ENCODE results near the gene JADE2.
A peak's percentile ranks its signal among the peaks of the same experiment; 100 is the strongest.

The JADE2 gene

DNA sequence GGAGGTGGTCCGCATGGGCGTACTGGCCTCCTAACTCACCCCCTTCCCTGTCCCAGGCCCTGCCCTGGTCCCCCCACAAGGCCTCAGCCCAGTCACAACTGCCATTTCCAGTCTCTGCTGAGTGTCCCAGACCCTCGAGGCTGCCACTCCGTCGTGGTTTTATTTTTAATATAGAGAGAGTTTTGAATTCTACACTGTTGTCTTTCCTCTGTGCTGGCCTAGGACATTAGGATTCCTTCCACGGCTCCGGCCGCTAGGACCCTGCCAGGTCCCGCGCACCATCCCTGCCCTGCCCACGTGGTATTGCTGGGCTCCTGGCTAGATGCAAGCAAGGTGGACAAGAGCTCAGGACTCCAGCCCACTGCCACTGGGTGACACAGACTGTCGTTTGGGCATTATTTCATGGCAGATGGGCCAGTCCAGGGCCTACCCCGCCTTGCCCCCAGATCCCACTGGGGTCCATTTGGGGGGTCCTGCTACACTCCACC, 53.9 kb downstream of the JADE2 start:
- CTCF ChIA-PET = interaction anchor here (2.2 to 2.8 kb wide), 2 partner anchors 8 to 169 kb away, joined by 14 to 26 read pairs; partner anchors contain the start of gene CDKN2AIPNL
- Mint-ChIP-seq H3K27ac (peak overlapping the region; percentile 19), H3K4me3 (no peak overlapping the region), H3K9me3 (no peaks in the 10 kb centered on the region), H3K27me3 (no peaks in the 10 kb centered on the region), H3K36me3 (peaks cover 30% of the 10 kb centered on the region), H3K4me1 (no peaks in the 10 kb centered on the region)
- DNase-seq = no peak

DNA sequence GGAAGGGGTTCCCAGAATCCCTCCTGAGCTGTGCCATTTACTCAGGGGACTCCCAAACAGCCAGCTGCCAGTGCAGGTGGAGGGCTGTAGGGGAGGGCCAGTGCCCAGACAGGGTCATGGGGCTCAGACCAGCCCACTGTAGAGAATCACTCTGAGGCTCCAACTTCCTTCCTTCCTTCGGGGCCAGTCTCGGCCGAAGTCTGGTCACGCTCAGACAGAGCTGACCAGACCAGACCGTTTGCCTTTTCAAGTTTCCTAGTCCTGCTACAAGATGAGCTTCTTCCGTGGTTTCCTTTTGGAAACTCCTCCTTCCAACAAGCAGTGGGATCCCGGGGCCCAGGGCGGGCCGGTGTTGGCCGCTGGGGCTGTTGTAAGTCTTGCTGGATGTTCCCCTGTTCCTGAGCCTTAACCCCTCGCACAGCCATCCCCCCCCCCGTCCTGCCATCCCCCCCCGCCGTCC, 54.6 kb downstream of the JADE2 start:
- CTCF ChIA-PET = interaction anchor here (0.7 to 1.2 kb wide), 4 partner anchors 52 to 276 kb away, joined by 3 to 4 read pairs (median 3); no protein-coding TSS in a partner anchor
- Mint-ChIP-seq H3K27me3 (no peaks in the 10 kb centered on the region), H3K36me3 (peaks cover 28% of the 10 kb centered on the region), H3K4me1 (no peaks in the 10 kb centered on the region), H3K9me3 (no peaks in the 10 kb centered on the region), H3K4me3 (no peak overlapping the region), H3K27ac (peak overlapping the region; percentile 39)
- DNase-seq = no peak

GRCh38 chr5:134581241-134581981, 55.9 kb downstream of the JADE2 start:
- Mint-ChIP-seq H3K4me3 (no peak overlapping the region), H3K4me1 (no peaks in the 10 kb centered on the region), H3K36me3 (peaks cover 26% of the 10 kb centered on the region), H3K27ac (no peak overlapping the region), H3K9me3 (no peaks in the 10 kb centered on the region), H3K27me3 (no peaks in the 10 kb centered on the region)
- CTCF ChIA-PET = interaction anchor here (0.6 to 1.5 kb wide), 2 partner anchors 206 to 278 kb away, joined by 4 to 10 read pairs; no protein-coding TSS in a partner anchor
- DNase-seq = no peak

GRCh38 chr5:134582281-134582680, 56.8 kb downstream of the JADE2 start:
- no peaks in the 10 kb centered on the region for H3K27me3 Mint-ChIP-seq
- CTCF ChIA-PET = interaction anchor here (1.5 kb wide), 1 partner anchor 279 kb away, joined by 10 read pairs; no protein-coding TSS in a partner anchor
- H3K4me3 Mint-ChIP-seq = no peak overlapping the region
- no peak for DNase-seq
- H3K4me1 Mint-ChIP-seq = peaks cover 4% of the 10 kb centered on the region
- no peak overlapping the region for H3K27ac Mint-ChIP-seq
- no peaks in the 10 kb centered on the region for H3K9me3 Mint-ChIP-seq
- H3K36me3 Mint-ChIP-seq = peaks cover 18% of the 10 kb centered on the region

GRCh38 chr5:134582941-134583340, 57.5 kb downstream of the JADE2 start:
- Mint-ChIP-seq H3K4me3 (no peak overlapping the region), H3K4me1 (peaks cover 4% of the 10 kb centered on the region), H3K9me3 (no peaks in the 10 kb centered on the region), H3K36me3 (peaks cover 13% of the 10 kb centered on the region), H3K27me3 (no peaks in the 10 kb centered on the region), H3K27ac (no peak overlapping the region)
- no peak for DNase-seq
- CTCF ChIA-PET = interaction anchor here (1.1 kb wide), 1 partner anchor 8 kb away, joined by 3 read pairs; no protein-coding TSS in a partner anchor

GRCh38 chr5:134583766-134584165, 58.3 kb downstream of the JADE2 start:
- CTCF ChIA-PET = interaction anchor here (1.1 to 2.0 kb wide), 3 partner anchors 9 to 280 kb away, joined by 3 to 7 read pairs (median 4); partner anchors contain the start of gene CDKN2AIPNL
- peaks cover 7% of the 10 kb centered on the region for H3K36me3 Mint-ChIP-seq
- DNase-seq = no peak

GRCh38 chr5:134584662-134585061, 59.2 kb downstream of the JADE2 start:
- Mint-ChIP-seq H3K36me3 (peaks cover 3% of the 10 kb centered on the region), H3K4me3 (no peak overlapping the region), H3K4me1 (peaks cover 4% of the 10 kb centered on the region), H3K27ac (no peak overlapping the region), H3K9me3 (no peaks in the 10 kb centered on the region), H3K27me3 (no peaks in the 10 kb centered on the region)
- DNase-seq = no peak
- CTCF ChIA-PET = interaction anchor here (1.3 to 2.0 kb wide), 2 partner anchors 174 to 281 kb away, joined by 4 to 7 read pairs; partner anchors contain the start of gene CDKN2AIPNL

More at GRCh38 chr5:134583766-134584165, 58.3 kb downstream of the JADE2 start:
- Mint-ChIP-seq H3K27me3 (no peaks in the 10 kb centered on the region), H3K4me3 (no peak overlapping the region), H3K27ac (no peak overlapping the region), H3K9me3 (no peaks in the 10 kb centered on the region), H3K4me1 (peaks cover 4% of the 10 kb centered on the region)

GRCh38 chr5:134585966-134586365, 60.5 kb downstream of the JADE2 start:
- CTCF ChIA-PET = interaction anchor here (1.3 to 4.5 kb wide), 6 partner anchors 8 to 433 kb away, joined by 4 to 80 read pairs (median 18); no protein-coding TSS in a partner anchor
- no peaks in the 10 kb centered on the region for H3K9me3 Mint-ChIP-seq
- no peaks in the 10 kb centered on the region for H3K36me3 Mint-ChIP-seq

GRCh38 chr5:134586866-134587524, 61.5 kb downstream of the JADE2 start:
- CTCF ChIA-PET = interaction anchor here (0.6 to 4.5 kb wide), 81 partner anchors 8 to 543 kb away, joined by 3 to 80 read pairs (median 4); partner anchors contain the start of genes CAMLG, CDKN2AIPNL, JADE2 and PPP2CA
- Mint-ChIP-seq H3K4me3 (no peak overlapping the region), H3K36me3 (no peaks in the 10 kb centered on the region), H3K4me1 (peaks cover 9% of the 10 kb centered on the region), H3K9me3 (no peaks in the 10 kb centered on the region), H3K27ac (no peak overlapping the region), H3K27me3 (no peaks in the 10 kb centered on the region)
- peak; percentile 90 for DNase-seq

More at GRCh38 chr5:134585966-134586365, 60.5 kb downstream of the JADE2 start:
- Mint-ChIP-seq H3K27ac (no peak overlapping the region), H3K4me3 (no peak overlapping the region), H3K4me1 (peaks cover 4% of the 10 kb centered on the region), H3K27me3 (no peaks in the 10 kb centered on the region)
- DNase-seq = no peak

DNA sequence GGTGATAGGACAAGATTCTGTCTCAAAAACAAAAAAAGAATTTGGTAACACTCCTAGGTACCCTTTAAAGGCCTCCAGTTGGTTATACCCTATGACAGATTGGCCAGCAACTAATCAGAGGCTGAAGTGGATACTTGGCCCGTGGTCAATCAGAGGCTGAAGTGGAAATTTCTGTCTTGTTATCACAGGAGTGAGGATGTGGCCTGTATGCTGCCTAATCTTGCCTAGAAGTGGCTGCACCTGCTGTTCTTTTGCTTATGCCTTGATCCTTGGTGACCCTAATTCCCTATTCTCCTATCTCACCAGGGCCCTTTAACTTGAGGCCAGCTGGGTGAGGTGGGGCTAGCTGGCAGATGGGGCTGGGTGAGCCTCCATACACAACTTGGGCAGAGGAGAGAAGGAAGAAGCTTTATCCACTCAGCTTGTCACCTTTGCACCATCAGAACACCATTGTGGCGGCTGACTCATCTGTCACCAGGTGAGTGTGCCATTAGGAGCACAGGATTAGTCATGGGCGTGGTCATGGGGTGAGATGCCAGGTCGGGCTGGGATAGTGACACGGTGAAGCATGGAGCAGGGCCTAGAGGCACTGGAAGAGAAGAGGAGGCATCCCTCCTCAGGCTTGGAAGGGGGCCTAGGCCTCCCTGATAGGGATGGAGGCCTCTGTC, 65.7 kb downstream of the JADE2 start:
- H3K27ac Mint-ChIP-seq = no peak overlapping the region
- DNase-seq = peak; percentile 35
- H3K4me1 Mint-ChIP-seq = peaks cover 33% of the 10 kb centered on the region
- no peaks in the 10 kb centered on the region for H3K36me3 Mint-ChIP-seq
- no peaks in the 10 kb centered on the region for H3K27me3 Mint-ChIP-seq
- H3K9me3 Mint-ChIP-seq = no peaks in the 10 kb centered on the region
- CTCF ChIA-PET = interaction anchor here (0.6 to 1.1 kb wide), 3 partner anchors 180 to 414 kb away, joined by 3 read pairs; partner anchors contain the start of gene CDKN2AIPNL
- no peak overlapping the region for H3K4me3 Mint-ChIP-seq

DNA sequence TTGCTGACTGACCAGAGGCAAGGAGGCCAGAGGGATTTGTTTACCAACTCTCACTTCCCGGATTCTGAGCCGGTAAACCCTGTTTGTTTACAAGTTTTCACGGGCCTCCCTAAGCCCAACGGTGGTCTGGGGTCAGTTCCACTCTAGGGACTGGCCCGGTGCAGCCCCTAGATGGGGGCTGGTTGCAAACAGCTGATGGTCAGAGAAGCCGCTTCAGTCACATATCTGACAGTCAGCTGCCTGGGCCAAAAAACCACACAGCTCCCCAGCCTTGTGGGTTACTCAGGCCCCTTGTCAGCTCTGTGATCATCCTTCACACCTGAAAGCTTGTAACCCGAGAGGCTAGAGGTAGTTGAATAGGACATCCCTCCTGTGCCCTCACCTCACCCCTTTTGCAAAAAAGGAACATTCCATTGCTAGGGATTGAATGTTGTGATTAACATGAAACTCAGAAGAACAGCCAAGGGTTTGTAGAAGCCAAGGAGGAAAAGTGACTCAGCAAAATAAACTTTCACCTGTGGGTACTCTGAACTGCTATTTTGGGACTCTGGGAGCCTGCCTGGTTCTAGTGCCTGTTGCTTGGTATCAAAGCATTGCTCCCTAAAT, 66.8 kb downstream of the JADE2 start:
- Mint-ChIP-seq H3K9me3 (no peaks in the 10 kb centered on the region), H3K36me3 (no peaks in the 10 kb centered on the region), H3K4me1 (peaks cover 31% of the 10 kb centered on the region), H3K4me3 (no peak overlapping the region), H3K27me3 (no peaks in the 10 kb centered on the region), H3K27ac (peak overlapping the region; percentile 46)
- CTCF ChIA-PET = interaction anchor here (1.1 to 1.3 kb wide), 3 partner anchors 17 to 181 kb away, joined by 3 to 4 read pairs (median 3); partner anchors contain the start of gene CDKN2AIPNL
- no peak for DNase-seq

DNA sequence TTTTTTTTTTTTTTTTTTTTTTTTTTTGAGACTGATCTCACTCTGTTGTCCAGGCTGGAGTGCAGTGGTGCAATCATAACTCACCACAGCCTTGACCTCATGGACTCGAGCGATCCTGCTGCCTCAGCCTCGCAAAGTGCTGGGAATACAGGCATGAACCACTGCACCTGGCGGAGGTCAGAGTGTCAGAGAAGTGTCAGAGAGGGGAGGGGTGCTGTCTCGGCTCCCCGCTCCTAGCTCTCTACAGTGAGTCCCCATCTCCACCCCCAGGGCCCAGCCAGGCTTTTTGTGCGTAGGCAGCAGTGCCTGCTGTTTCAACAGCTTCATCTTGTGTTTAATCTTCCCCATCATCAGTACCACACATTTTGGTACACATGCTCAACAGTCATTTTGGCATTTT, 68.9 kb downstream of the JADE2 start:
- CTCF ChIA-PET = interaction anchor here (0.9 to 1.6 kb wide), 2 partner anchors 7 to 15 kb away, joined by 3 to 4 read pairs; no protein-coding TSS in a partner anchor
- H3K27me3 Mint-ChIP-seq = no peaks in the 10 kb centered on the region
- no peak overlapping the region for H3K4me3 Mint-ChIP-seq
- no peak for DNase-seq
- H3K4me1 Mint-ChIP-seq = peaks cover 31% of the 10 kb centered on the region
- peaks cover 2% of the 10 kb centered on the region for H3K36me3 Mint-ChIP-seq
- no peaks in the 10 kb centered on the region for H3K9me3 Mint-ChIP-seq
- no peak overlapping the region for H3K27ac Mint-ChIP-seq

Measured in activated naive CD4-positive, alpha-beta T cell treated with anti-CD3 and anti-CD28 coated beads, Interleukin-2, amount 10 ng/mL, durations not matched to agents 7 days and 5 days (primary cell).